Measurements from ENCODE around the gene FREM1. TPM values are rescaled to one million over a fixed set of nuclear protein-coding genes. Genes with fewer than 3 reads are reported as not detected.

Gene FREM1
- total RNA-seq, 1 donor from 2014 or later, result 62.9 TPM

GRCh38 chr9:14706530-14707140 lies 203.6 kb downstream of the FREM1 start:
- no peak for TF ChIP-seq CTCF (IDR thresholded peaks at IDR 0.05; ENCODE audit: unreplicated experiment)
- Mint-ChIP-seq H3K36me3 (peaks cover 40% of the 10 kb centered on the region), H3K4me1 (no peaks in the 10 kb centered on the region), H3K27me3 (ENCODE audit: low read depth) (no peaks in the 10 kb centered on the region), H3K27ac (no peak overlapping the region), H3K4me3 (no peak overlapping the region), H3K9me3 (peaks cover 59% of the 10 kb centered on the region)
- DNase-seq (ENCODE audit: low spot score in 2 of 2, unreplicated experiment in 2 of 2), result no peak

- H3K4me3 Mint-ChIP-seq, result no peak overlapping the region
- H3K27me3 Mint-ChIP-seq (ENCODE audit: low read depth), result no peaks in the 10 kb centered on the region
- H3K4me1 Mint-ChIP-seq, result no peaks in the 10 kb centered on the region
- no peak for TF ChIP-seq CTCF (IDR thresholded peaks at IDR 0.05; ENCODE audit: unreplicated experiment)
- H3K9me3 Mint-ChIP-seq, result peaks cover 53% of the 10 kb centered on the region
- DNase-seq (ENCODE audit: low spot score in 2 of 2, unreplicated experiment in 2 of 2), result no peak
- no peak overlapping the region for H3K27ac Mint-ChIP-seq
- H3K36me3 Mint-ChIP-seq, result peaks cover 34% of the 10 kb centered on the region
Measured at GRCh38 chr9:14705079-14705478, 205.1 kb downstream of the FREM1 start.

- Mint-ChIP-seq H3K36me3 (peaks cover 28% of the 10 kb centered on the region), H3K4me3 (no peak overlapping the region), H3K4me1 (no peaks in the 10 kb centered on the region), H3K27ac (no peak overlapping the region), H3K27me3 (ENCODE audit: low read depth) (peaks cover 2% of the 10 kb centered on the region), H3K9me3 (peaks cover 45% of the 10 kb centered on the region)
- no peak for TF ChIP-seq CTCF (IDR thresholded peaks at IDR 0.05; ENCODE audit: unreplicated experiment)
- no peak for DNase-seq (ENCODE audit: low spot score in 2 of 2, unreplicated experiment in 2 of 2)
Measured at GRCh38 chr9:14704281-14704680, 205.9 kb downstream of the FREM1 start.

- Mint-ChIP-seq H3K9me3 (peaks cover 25% of the 10 kb centered on the region), H3K27ac (no peak overlapping the region), H3K36me3 (peaks cover 12% of the 10 kb centered on the region), H3K27me3 (ENCODE audit: low read depth) (peaks cover 7% of the 10 kb centered on the region), H3K4me3 (no peak overlapping the region), H3K4me1 (no peaks in the 10 kb centered on the region)
- DNase-seq (ENCODE audit: low spot score in 2 of 2, unreplicated experiment in 2 of 2), result no peak
- TF ChIP-seq CTCF (IDR thresholded peaks at IDR 0.05; ENCODE audit: unreplicated experiment), result no peak
Measured at GRCh38 chr9:14702200-14702720, 208.0 kb downstream of the FREM1 start.

- Mint-ChIP-seq H3K9me3 (no peaks in the 10 kb centered on the region), H3K27ac (peak within 1 kb of the TSS; percentile 91), H3K4me3 (peak within 1 kb of the TSS; percentile 97), H3K4me1 (peaks cover 23% of the 10 kb centered on the region), H3K36me3 (peaks cover 13% of the 10 kb centered on the region), H3K27me3 (ENCODE audit: low read depth) (peaks cover 9% of the 10 kb centered on the region)
- peak; percentile 43 to 69 for DNase-seq (ENCODE audit: low spot score in 2 of 2, unreplicated experiment in 2 of 2)
- TF ChIP-seq CTCF (IDR thresholded peaks at IDR 0.05; ENCODE audit: unreplicated experiment), result no peak
Measured at GRCh38 chr9:14693251-14693861, 216.9 kb downstream of the FREM1 start, which contains the start of gene ZDHHC21. TSS of gene ZDHHC21 (minus strand) at chr9:14693432. CDS start at chr9:14674340, 19,092 bp downstream.

Data from mesothelial cell of epicardium (in vitro differentiated cells).